Bronchial epithelial cell (primary cell): Measurements from ENCODE around the gene LZIC. TPM values are rescaled to one million over a fixed set of nuclear protein-coding genes. Genes with fewer than 3 reads are reported as not detected.

Source experiments
- DNase-seq: peaks from one replicate; pipeline ENCODE4 v3.0.0-alpha.2; 2010; ENCODE audit warnings: low read depth
- FAIRE-seq: peaks from 2 replicates; lab custom pipeline; 2011; peaks lifted over from hg19 to GRCh38; lab: Jason Lieb, UNC
- H3K27me3 ChIP-seq: 2 replicates; pipeline ENCODE4 v1.5.1; 2011; ENCODE audit warnings: low read length; ENCODE audit not compliant: control insufficient read depth, insufficient read depth
- H3K36me3 ChIP-seq: 2 replicates; pipeline ENCODE4 v1.5.1; 2011; ENCODE audit warnings: low read length; ENCODE audit not compliant: control insufficient read depth, insufficient read depth
- H3K4me3 ChIP-seq: 2 replicates; pipeline ENCODE4 v1.5.1; 2011; ENCODE audit warnings: mild to moderate bottlenecking, low read depth, low read length, control low read depth
- CTCF ChIP-seq: IDR thresholded peaks from 2 replicates; pipeline ENCODE4 v1.5.1; 2011; ENCODE audit warnings: mild to moderate bottlenecking, moderate library complexity, low read length, control low read depth, inconsistent platforms; ENCODE audit not compliant: insufficient read depth, severe bottlenecking
- total RNA-seq: library from RNA; depleted of rRNA; stranded (reverse); fragments of >200 nt; gene quantifications from 2 replicates; pipeline ENCODE4 v1.2.1, GENCODE V29; 2014

Gene LZIC
- total RNA-seq, 1 donor from 2014 or later, result 32.1 TPM

DNA sequence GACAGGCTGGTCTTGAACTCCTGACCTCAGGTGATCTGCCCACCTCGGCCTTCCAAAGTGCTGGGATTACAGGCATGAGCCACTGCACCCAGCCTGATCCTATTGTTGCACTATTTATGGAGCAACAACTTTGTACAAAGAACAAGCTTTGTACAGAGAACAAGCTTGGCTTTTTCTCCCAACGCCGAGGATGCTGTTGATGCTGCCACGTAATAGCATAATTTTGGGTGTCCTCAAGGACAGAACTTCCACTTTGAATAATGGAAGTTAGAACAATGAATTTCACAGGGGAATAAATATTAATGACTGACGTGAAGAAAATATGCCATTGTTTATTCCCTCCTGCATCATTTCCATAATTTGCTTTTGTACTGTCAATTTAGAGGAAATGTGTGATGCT lies 41.1 kb upstream of the LZIC start:
- no peak overlapping the region for H3K4me3 ChIP-seq
- H3K27me3 ChIP-seq, result no peaks in the 10 kb centered on the region
- H3K36me3 ChIP-seq, result peaks cover 6% of the 10 kb centered on the region
- no peak for DNase-seq
- FAIRE-seq, result no peak
- TF ChIP-seq CTCF, result no peak

GRCh38 chr1:9960706-9961562 lies 17.7 kb upstream of the LZIC start:
- FAIRE-seq, result no peak
- Histone ChIP-seq H3K27me3 (no peaks in the 10 kb centered on the region), H3K4me3 (no peak overlapping the region), H3K36me3 (no peaks in the 10 kb centered on the region)
- DNase-seq, result no peak
- TF ChIP-seq CTCF, result no peak

DNA sequence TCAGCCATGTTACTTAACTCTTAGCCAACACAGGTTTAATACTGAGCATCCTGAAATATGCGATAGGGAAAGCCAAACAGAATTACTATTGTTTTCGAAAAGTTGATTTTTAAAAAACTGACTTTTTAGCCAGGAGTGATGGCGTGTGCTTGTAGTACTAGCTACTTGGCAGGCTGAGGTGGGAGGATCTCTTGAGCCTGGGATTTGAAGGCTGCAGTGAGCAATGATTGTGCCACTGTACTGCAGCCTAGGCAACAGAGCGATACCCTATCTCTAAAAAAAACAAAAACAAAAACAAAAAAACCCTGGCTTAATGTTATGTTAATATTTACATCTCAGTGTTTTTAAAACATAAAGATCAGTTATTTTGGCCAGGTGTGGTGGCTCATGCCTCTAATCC lies 16.8 kb upstream of the LZIC start:
- no peak for FAIRE-seq
- no peak overlapping the region for H3K4me3 ChIP-seq

DNA sequence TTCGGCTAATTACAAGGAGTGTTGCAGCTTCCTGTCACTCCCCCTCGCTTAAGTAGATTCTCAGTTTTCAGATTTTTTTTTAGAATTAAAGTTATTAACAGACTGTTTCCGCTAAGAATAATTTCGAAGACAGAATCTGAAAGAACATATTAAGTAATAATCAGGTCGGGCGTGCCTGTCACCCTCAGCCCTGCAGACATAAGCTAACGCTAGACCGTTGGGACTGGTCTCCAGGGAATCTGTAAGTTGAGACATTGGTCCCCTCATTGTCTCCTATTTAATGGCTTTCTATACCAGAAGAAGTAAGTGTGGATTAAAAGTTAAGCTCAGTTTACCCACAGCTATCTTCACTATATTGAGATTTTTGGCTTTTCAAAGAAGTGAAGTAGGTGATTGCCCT lies 14.5 kb upstream of the LZIC start:
- Histone ChIP-seq H3K4me3 (no peak overlapping the region), H3K27me3 (no peaks in the 10 kb centered on the region), H3K36me3 (no peaks in the 10 kb centered on the region)
- DNase-seq (no peak), FAIRE-seq (no peak)
- no peak for TF ChIP-seq CTCF

More for the DNA sequence above, 16.8 kb upstream of the LZIC start:
- Histone ChIP-seq H3K27me3 (no peaks in the 10 kb centered on the region), H3K36me3 (no peaks in the 10 kb centered on the region)
- no peak for DNase-seq
- no peak for TF ChIP-seq CTCF

- no peaks in the 10 kb centered on the region for H3K27me3 ChIP-seq
- FAIRE-seq (no peak), DNase-seq (no peak)
- TF ChIP-seq CTCF, result no peak
- H3K36me3 ChIP-seq, result peaks cover 2% of the 10 kb centered on the region
- no peak overlapping the region for H3K4me3 ChIP-seq
Measured at GRCh38 chr1:9946315-9946714, 3.1 kb upstream of the LZIC start.
